Ishikawa (cell line): ENCODE measurements around the gene SMTNL2.

ENCODE experiments used
- CEBPB ChIP-seq: IDR thresholded peaks from 2 replicates; pipeline ENCODE4 v1.6.1; 2012
- MAX ChIP-seq: IDR thresholded peaks from 2 replicates; pipeline ENCODE4 v1.6.1; 2012
- RAD21 ChIP-seq: IDR thresholded peaks from 2 replicates; pipeline ENCODE4 v1.6.1; 2012; ENCODE audit warnings: low read depth
- TCF12 ChIP-seq: IDR thresholded peaks from 2 replicates; pipeline ENCODE4 v1.6.1; 2012; ENCODE audit warnings: low read depth
- TEAD4 ChIP-seq: IDR thresholded peaks from 2 replicates; pipeline ENCODE4 v1.6.1; 2012
- YY1 ChIP-seq: IDR thresholded peaks from 2 replicates; pipeline ENCODE4 v1.6.1; 2012; ENCODE audit warnings: low read depth

- TF ChIP-seq TCF12 (no peak), RAD21 (no peak), CEBPB (no peak), YY1 (no peak), MAX (no peak), TEAD4 (no peak)
Measured at GRCh38 chr17:4576729-4577322, 7.5 kb upstream of the SMTNL2 start.
